C1 segment of cervical spinal cord (tissue), 14 donors: ENCODE data around the gene UCHL3.

Experiments used
- DNase-seq, 14 donors: peaks; one replicate each; lab custom pipeline; 2025; lab: John Stamatoyannopoulos, UW

UCHL3 gene

GRCh38 chr13:75621147-75621546 lies 71.6 kb downstream of the UCHL3 start:
- DNase-seq, result no peak

DNA sequence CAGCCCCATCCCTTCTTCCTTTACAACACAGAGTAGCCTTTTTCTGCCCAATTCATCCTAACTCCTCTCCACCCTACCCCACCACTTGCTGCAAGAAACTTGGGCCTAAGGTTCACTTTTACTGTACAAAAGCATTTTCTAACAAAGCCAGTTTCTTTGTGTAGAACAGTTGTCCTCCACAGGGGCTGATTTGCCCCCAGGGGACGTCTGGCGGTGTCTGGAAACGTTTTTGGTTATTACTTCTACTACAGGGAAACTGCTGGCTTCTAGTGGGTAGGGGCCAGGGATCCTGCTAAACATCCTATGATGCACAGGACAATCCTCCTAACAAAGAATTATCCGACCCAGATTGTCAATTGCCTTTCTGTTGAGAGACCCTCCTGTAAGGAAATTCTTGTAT lies 79.2 kb downstream of the UCHL3 start:
- no peak for DNase-seq

DNA sequence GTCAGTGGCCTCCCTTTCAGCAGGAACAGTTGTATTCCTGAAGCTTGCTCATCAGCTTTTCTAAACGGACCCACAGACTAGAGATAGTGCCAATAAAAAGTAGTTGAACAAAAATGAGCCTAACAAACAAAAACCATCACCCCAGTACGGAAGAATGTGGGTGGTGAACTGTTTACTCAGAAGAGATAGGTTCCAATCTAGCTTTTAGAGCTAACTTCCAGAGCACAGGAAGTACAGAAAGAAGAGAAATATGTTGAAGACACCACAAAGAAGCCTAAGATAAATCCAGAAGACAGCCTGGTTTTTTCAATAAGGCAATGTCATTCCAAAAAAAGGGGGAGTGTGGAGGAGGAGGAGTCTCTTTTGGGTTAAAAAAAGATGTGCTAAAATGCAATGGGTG lies 83.7 kb downstream of the UCHL3 start:
- DNase-seq, result no peak

DNA sequence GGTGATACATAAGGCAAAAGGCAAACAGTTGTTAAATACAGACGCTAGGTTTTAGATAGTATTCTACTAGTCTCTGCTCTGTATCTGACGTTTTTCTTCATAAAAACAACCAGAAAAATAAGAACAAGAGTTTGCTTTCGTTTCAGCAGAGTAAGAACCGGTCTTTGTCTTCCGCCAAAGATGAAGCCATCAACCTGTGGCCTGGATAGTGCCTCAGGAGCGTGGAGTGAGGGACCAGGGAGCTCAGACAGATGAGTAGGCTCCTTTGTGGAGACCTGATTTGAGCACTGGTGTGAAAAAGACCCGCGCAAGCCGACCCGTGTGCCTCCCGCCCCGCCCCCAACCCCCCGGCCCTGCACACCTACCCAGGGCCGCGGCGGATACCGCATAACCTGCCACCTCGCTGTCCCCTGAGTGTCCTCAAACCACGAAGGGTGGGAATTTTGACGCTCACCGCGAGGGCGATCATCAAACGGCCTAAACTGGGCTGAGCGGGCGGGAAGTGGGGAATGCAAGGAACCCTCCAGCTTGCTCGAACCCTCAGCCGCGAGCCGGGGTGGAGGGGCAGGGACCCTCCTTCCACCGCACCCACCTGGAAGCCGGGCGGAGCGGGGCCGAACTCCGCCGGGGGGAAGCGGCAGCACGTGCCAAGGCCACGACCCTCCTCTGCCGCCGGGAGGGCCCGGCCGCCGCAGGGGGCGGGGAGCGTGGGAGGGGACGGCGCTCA lies 85.7 kb downstream of the UCHL3 start:
- no peak for DNase-seq

DNA sequence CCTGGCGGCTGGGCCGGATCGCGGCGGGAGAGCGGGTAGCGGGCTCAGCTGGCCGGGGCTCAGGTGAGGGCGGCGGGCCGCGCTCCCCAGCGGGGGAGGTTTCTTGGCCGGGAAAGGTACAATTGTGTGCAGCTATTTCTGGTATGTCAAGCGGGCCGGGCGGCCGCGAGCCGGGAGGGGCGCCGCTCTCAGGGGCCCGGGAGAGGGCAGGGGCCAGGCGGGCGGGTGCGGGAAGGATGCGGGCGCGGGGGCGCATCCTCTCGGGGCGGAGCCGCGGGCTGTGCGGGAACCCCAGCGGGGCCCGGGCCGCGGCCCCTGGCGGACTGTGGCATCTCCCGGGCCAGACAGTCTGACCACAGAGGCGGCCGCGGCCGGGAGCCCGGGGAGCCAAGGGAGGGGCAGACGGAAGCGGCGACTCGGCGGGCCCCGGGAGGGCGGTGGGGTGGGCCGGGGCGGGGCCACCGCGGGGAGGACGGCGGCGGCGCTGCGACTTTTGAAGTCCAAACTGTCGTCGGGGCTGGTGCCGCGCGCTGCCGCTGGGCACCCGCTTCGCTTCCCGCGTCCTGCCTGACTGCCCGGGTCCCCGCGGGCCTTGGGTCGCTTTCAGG lies 86.3 kb downstream of the UCHL3 start, which contains the start of gene LMO7:
Gene LMO7 (plus strand): TSS at position 503 of the 608 bp plus-strand sequence. CDS start 328 bp downstream, outside the sequence.
- peak in 5 of 14 donors; percentile 13 to 56 (median 20) for DNase-seq

DNA sequence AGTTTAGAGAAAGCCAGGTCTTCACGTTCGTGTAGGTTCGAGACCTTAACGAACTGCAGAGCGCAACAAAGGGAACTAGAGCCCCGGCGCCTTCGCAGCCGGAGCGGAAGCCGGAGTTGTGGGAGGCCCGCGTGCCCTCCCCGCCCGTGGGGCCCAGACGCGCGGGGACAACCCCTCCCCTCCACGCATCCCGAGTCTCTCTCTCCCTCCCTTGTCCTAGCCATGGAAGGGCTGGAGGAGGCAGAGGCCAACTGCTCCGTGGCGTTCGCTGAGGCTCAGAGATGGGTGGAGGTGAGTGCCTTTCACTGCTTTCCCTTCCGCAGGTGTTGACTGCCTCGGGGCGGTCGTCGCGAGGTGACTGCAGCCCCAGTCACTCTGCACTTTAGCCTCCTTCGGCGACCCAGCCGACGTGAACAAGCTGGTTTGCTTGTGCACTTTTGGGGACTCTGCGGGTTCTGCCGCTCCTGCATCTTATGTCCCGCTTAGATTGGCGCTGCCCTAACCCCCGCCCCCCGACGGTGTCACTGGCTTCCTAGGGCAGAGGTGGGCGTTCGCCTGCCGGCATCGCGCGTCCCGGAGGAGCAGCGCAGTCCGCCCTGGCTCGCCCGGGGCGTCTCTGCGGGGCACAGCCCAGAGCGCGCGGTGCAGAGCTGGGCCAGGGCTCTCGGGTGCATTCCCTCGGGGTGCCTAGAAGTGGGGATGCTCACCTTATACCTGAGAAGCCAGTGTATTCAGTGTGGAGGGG lies 87.0 kb downstream of the UCHL3 start:
- peak in 1 of 14 donors; percentile 56 for DNase-seq

- no peak for DNase-seq
These were observed 87.7 kb downstream of the UCHL3 start for GRCh38 chr13:75637181-75637750.

GRCh38 chr13:75639454-75639853 lies 89.9 kb downstream of the UCHL3 start:
- no peak for DNase-seq

DNA sequence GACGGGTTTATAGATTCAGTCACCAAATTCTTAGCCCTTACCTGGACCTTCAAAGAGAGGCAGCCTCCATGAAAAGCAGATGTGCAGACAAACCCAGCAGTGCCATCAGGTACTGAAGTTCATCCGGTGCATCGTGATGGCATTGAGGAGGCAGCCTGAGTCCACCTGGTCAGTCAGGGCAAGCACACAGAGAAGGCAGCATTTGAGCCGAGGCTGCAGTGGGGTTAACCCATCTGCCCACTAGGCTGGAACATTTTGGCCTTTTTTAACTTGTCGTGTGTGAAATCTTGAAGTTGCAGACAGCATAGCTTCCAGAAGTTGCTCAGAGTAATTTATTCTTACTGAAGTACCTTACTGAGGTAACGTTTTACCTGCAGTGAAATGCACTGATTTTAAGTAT lies 91.4 kb downstream of the UCHL3 start:
- DNase-seq, result no peak

- no peak for DNase-seq
These were observed 93.6 kb downstream of the UCHL3 start for GRCh38 chr13:75643182-75643581.

DNA sequence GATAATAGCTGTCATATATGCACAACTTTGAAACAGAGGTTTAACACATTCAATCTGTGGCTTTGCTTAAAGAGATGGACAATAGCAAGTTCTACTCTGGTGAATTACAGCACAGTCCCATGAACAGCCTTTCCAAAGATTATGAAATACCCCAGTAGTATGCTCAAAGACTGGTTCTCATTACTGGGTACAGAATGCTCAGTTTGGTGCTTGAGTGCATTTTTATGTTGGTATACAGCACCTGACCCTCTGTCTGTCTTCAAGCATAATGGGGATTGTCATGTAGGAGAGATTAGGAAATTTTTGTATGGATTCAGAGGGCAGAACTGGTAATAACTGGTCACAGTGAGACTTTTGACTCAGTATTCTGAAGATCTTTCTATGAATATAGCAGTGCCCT lies 94.1 kb downstream of the UCHL3 start:
- DNase-seq, result no peak

- DNase-seq, result no peak
These were observed 95.5 kb downstream of the UCHL3 start for GRCh38 chr13:75645141-75645540.

DNA sequence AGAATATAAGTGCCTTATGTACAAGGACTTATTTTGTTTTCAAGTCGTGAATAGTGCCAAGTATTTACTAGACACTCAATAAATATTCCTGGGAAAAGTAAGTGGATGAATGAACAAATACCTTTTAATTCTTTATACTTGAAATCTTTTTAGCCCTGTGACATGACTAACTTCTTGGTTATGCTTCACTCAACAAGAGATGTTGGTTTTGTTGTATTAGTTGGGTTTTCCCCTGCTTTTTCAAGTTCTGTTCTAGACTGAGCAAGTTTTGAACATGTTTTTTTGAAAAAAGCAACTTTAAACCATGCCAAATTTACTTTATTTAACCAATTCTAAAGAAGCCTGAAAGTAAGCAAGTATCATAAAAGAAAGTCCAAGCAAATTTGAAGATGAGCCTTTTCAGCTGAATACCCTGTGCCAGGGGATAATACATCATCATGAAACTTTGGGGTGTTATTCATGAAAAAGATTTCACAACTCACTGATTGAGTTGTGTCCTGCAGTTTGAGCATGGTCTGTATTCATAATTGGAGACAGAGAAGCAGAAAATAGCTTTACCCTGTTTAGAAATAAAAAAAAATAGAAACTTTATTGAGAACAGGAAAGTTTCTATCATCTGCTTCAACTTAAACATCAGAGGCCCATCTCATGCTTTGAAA lies 97.7 kb downstream of the UCHL3 start:
- DNase-seq, result no peak

- DNase-seq, result no peak
These were observed 98.9 kb downstream of the UCHL3 start for GRCh38 chr13:75648446-75648845.

- DNase-seq, result no peak
These were observed 101.4 kb downstream of the UCHL3 start for GRCh38 chr13:75651013-75651412.

DNA sequence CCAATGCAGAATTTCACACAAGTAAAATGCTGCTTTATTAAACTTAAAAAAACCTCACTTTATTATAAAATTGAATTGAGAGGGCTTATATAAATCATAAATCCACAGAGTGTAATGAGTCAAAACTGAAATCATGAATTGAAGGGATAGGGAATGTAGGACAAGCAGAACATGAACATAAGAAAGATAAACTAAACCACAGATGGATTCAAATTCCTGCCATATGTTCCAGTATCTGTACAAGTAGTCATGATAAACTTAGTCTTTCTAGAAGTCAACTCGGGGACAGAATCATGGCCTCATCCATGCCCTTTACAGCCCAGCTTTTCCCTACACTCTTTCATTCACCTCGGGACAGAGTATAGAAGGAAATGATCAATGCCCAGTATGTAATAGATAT lies 103.1 kb downstream of the UCHL3 start:
- no peak for DNase-seq
